H7 (cell line): ENCODE measurements around the gene CHRDL2. TPM values are rescaled to one million over a fixed set of nuclear protein-coding genes. Genes with fewer than 3 reads are reported as not detected.
"Not testable (repeated sequence)": the region's sequence is repeated elsewhere in the genome, so short reads cannot be mapped to it uniquely, and the experiment has no call there.

ENCODE experiments used
- DNase-seq: peaks from one replicate; pipeline ENCODE4 v3.0.0; 2012
- H3K27me3 ChIP-seq: 2 replicates; pipeline ENCODE4 v1.6.0; 2011; ENCODE audit warnings: mild to moderate bottlenecking, low read length; ENCODE audit not compliant: control insufficient read depth, insufficient read depth
- H3K36me3 ChIP-seq: replicated peaks from 2 replicates; pipeline ENCODE4 v1.5.1; 2011; ENCODE audit warnings: low read length; ENCODE audit not compliant: control insufficient read depth, insufficient read depth
- H3K4me3 ChIP-seq: 2 replicates; pipeline ENCODE4 v1.5.1; 2011; ENCODE audit warnings: low read depth, mild to moderate bottlenecking, control low read depth, low read length, moderate library complexity; ENCODE audit not compliant: insufficient read depth
- total RNA-seq: library from RNA; depleted of rRNA; stranded (reverse); fragments of >200 nt; shearing (Covaris generic); gene quantifications from 2 replicates; pipeline ENCODE4 v1.2.3, GENCODE V29; 2014

CHRDL2 gene
- total RNA-seq, 1 experiment from 2014 or later, result not detected

DNA sequence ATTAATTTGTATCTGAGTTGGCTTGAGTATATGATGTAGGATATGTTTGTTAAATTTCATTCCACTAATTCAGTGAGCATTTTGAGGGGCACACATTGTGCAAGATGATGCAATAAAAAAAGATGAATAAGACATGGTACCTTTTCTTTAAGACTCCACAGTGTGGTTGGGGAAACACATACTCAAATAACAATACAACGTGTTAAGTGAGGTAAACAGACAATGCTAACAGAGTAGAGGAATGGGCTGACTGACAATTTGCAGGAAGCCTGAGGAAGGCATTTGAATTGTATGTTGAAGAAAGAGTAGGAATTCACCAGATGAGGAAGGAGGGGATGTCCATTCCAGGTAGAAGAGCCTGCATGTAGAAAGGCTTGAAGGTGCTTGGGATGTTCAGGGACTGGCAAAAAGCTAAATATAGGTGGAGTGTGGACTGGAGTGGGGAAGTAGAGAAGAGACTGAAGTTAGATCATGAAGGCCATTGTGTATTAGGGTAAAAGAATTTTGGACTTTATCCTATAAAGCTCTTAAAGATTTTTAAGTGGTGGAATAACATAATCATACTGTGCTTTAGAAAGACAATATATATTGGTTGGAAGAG is 24.3 kb upstream of the CHRDL2 start:
- Histone ChIP-seq H3K27me3 (no peaks in the 10 kb centered on the region), H3K36me3 (no peaks in the 10 kb centered on the region), H3K4me3 (no peak overlapping the region)
- peak; percentile 54 for DNase-seq

DNA sequence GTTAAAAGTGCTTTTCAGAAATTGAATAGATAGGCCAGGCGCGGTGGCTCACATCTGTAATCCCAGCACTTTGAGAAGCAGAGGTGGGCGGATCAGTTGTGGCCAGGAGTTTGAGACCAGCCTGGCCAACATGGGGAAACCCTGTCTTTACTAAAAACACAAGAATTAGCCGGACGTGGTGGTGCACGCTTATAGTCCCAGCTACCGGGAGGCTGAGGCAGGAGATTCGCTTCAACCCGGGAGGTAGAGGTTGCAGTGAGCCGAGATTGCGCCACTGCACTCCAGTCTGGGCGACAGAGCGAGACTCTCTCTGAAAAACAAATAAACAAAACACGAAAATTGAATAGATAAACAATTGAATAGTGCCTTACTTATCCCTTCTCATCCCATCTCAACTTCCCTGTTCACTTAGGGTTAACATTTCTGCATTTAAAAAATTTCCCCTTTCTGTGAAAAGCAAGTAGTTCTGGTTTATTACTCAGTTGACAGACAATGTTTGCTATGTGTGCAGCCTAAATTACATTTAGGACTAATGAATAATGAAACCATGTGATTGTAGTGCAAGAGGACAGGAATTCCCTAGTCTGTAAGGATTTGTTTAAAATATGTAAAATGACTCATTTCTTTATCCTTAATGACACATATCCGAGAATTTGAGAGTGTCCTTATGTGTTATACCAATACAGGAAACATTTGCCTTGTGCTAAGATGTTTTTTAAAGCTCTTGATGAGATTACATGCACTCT is 23.5 kb upstream of the CHRDL2 start:
- no peaks in the 10 kb centered on the region for H3K27me3 ChIP-seq
- H3K36me3 ChIP-seq, result no peaks in the 10 kb centered on the region
- no peak overlapping the region for H3K4me3 ChIP-seq
- no peak for DNase-seq

- Histone ChIP-seq H3K4me3 (no peak overlapping the region), H3K36me3 (no peaks in the 10 kb centered on the region), H3K27me3 (no peaks in the 10 kb centered on the region)
- no peak for DNase-seq
Observed at GRCh38 chr11:74751303-74751702, 20.1 kb upstream of the CHRDL2 start.

GRCh38 chr11:74750598-74750997 is 19.4 kb upstream of the CHRDL2 start:
- DNase-seq, H3K27me3 ChIP-seq, H3K4me3 ChIP-seq, H3K36me3 ChIP-seq: not testable (repeated sequence)

DNA sequence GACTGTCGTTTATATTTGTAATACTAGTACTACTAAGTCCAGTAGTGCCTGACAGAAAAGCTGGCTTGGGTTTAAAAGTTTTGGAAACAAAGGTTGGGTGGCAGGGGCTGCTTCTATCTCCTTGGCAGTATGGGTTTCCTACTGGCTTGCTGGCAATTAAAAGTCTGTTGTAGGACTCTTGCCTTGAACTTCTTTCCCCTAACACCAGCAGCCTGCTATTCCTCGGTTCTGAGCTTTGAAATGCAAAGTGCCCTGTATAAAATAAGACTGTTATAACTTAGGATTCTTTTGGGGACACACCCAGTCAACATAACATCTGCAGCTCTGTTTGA is 18.7 kb upstream of the CHRDL2 start:
- H3K36me3 ChIP-seq, result no peaks in the 10 kb centered on the region
- H3K27me3 ChIP-seq, result no peaks in the 10 kb centered on the region
- peak; percentile 30 for DNase-seq

DNA sequence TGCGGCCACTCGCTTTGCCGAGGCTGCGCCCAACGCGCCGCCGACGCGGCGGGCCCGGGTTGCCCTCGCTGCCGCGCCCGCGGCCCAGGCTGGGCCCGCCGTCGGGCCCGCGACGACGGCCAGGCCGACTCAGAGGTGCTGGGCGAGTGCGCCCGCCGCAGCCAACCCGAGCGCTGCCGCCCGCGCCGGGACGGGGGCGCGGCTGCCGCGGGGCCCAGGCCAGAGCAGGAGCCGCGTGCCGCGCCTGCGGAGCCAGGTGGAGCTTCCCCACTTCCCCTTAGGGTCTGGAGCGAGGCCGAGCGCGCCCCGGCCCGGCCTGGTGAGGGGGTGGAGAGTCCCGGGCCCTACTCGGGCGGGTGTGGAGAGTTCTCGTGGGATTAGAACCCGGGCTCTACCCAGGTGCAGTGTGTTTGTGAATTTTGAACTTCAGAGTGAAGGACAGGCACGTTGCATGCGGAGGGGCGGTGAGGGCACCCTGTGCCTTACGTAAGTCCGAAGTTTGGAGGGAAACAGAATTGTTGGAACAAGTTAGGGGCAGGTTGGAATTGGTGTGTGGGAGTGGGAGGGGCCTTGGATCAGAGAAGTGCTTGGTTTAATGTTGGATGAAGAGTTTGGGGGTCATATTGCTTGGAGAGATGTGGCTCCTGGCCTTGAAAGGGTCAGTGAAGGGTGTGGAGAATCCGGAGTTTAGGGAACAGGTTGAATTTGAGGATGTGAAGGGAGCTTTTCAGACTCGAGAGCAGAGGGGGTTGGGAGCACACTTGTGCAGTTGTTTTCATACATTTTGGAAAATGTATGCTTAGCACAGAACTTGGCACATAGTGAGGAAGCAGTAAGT is 18.1 kb upstream of the CHRDL2 start:
- peak; percentile 90 for DNase-seq

More for the DNA sequence above, 18.7 kb upstream of the CHRDL2 start:
- H3K4me3 ChIP-seq, result peak overlapping the region; percentile 77

GRCh38 chr11:74748211-74749126 is 17.2 kb upstream of the CHRDL2 start, which contains the start of gene RNF169:
Gene RNF169 (plus strand): TSS chr11:74748849. CDS start chr11:74748881, 32 bp downstream.
- DNase-seq, result peak; percentile 96
- H3K27me3 ChIP-seq, result no peaks in the 10 kb centered on the region

More for the DNA sequence above, 18.1 kb upstream of the CHRDL2 start:
- no peaks in the 10 kb centered on the region for H3K36me3 ChIP-seq
- H3K4me3 ChIP-seq, result peak overlapping the region; percentile 77
- no peaks in the 10 kb centered on the region for H3K27me3 ChIP-seq

GRCh38 chr11:74746868-74747267 is 15.6 kb upstream of the CHRDL2 start:
- H3K27me3 ChIP-seq, result no peaks in the 10 kb centered on the region
- DNase-seq, result no peak
- H3K36me3 ChIP-seq, result no peaks in the 10 kb centered on the region
- no peak overlapping the region for H3K4me3 ChIP-seq

More at GRCh38 chr11:74748211-74749126, 17.2 kb upstream of the CHRDL2 start, which contains the start of gene RNF169:
- peak within 1 kb of the TSS; percentile 77 for H3K4me3 ChIP-seq
- H3K36me3 ChIP-seq, result no peaks in the 10 kb centered on the region

DNA sequence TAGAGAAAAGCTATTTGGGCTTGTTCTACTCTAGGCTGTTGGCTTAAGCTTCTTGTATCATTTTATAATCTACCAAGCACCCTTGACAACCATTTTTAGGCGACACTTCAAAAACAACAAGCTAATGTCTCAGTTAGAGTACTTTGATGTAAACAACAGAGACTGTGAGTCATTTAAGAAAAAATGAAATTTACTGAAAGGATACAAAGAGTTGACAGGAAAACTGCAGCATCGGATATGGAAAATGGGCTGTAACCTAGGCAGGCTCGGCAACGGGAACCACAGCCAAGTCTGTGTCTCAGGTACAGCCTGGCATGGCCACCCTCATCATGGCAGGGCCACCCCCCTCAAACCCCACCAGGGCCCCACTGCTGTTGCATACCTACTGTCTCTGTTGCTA is 13.1 kb upstream of the CHRDL2 start:
- Histone ChIP-seq H3K4me3 (no peak overlapping the region), H3K27me3 (no peaks in the 10 kb centered on the region), H3K36me3 (no peaks in the 10 kb centered on the region)
- DNase-seq, result no peak

DNA sequence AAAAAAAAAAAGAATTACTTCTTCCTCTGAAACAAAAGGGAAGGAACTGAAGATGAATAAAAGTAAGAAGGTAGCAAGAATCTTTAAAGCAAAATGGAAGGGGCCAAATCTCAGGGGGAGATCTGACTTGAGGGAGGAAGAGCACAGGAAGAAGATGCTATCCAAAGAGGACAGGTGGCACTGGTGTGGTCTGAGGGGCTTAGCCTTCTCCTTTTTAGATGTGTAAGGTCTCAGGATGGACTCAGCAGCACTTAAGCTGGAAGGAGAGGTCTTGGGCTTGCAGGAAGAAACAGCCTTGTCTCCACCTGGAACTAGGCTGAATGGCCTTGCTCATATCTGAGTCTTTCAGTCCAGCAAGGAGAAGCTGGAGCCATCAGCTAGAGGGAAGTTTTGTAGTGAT is 12.4 kb upstream of the CHRDL2 start:
- Histone ChIP-seq H3K27me3 (no peaks in the 10 kb centered on the region), H3K4me3 (no peak overlapping the region), H3K36me3 (no peaks in the 10 kb centered on the region)
- no peak for DNase-seq

- DNase-seq, result no peak
Observed at GRCh38 chr11:74742070-74742469, 10.8 kb upstream of the CHRDL2 start.

GRCh38 chr11:74739546-74740270 is 8.5 kb upstream of the CHRDL2 start:
- Histone ChIP-seq H3K36me3 (no peaks in the 10 kb centered on the region), H3K27me3 (peaks cover 2% of the 10 kb centered on the region; the same call in 1 of the 2 replicates), H3K4me3 (no peak overlapping the region)
- DNase-seq, result peak; percentile 87

More at GRCh38 chr11:74742070-74742469, 10.8 kb upstream of the CHRDL2 start:
- Histone ChIP-seq H3K27me3 (no peaks in the 10 kb centered on the region), H3K36me3 (no peaks in the 10 kb centered on the region), H3K4me3 (no peak overlapping the region)

GRCh38 chr11:74736031-74736430 is 4.8 kb upstream of the CHRDL2 start:
- Histone ChIP-seq H3K4me3 (no peak overlapping the region), H3K36me3 (no peaks in the 10 kb centered on the region), H3K27me3 (peaks cover 22% of the 10 kb centered on the region)
- DNase-seq, result no peak
